Astrocyte of the spinal cord (primary cell): ENCODE data around the gene MRPS23.
A peak's percentile ranks its signal among the peaks of the same experiment; 100 is the strongest.

Source experiments
- DNase-seq: peaks from one replicate; pipeline ENCODE4 v3.0.0; 2011; ENCODE audit warnings: low read depth, low spot score
- H3K4me3 ChIP-seq: 2 replicates; pipeline ENCODE4 v1.5.1; 2011; ENCODE audit warnings: low read depth, mild to moderate bottlenecking, low read length, moderate library complexity
- in situ Hi-C: cut with HindIII; loops from 2 replicates; pipeline ENCODE4 v1.10.0; 2017; ENCODE audit warnings: low sequenced_read_pairs
- TF ChIP-seq, protein P1 (sequence below): IDR thresholded peaks from 2 replicates; pipeline ENCODE4 v1.5.1; 2012; ENCODE audit warnings: low read depth, mild to moderate bottlenecking, low read length, inconsistent platforms

MRPS23 gene

DNA sequence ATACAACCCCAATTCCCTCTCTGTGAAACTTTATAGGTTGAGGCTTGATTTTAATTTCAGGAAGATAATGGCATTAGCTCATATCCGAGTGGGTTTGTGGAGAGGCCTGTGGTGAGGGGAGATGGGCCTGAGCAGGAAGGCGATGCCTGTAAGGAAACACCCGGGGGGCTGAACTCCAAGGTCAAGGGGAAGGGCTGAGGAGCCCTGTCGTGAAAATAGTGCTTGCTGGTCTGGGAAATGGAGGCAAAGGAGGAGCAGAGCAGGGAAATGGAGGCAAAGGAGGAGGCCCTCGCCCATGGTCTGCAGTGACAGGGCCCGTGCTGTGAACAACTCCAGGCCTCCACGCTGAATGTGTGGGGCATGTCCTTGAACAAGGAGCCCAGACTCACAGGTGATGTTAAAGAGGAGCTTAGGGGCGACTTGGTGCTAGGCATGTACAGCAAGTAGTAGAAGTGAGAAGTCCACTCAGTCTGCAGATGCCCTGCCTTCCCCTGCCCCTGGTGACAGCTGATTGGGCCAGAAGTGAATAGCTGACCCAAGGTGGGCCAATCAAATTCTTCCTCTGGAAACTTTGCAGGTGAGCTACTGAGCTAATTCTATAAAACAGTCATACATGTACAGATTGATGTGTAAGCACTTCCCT is 38.1 kb downstream of the MRPS23 start:
- TF ChIP-seq, protein P1, sequence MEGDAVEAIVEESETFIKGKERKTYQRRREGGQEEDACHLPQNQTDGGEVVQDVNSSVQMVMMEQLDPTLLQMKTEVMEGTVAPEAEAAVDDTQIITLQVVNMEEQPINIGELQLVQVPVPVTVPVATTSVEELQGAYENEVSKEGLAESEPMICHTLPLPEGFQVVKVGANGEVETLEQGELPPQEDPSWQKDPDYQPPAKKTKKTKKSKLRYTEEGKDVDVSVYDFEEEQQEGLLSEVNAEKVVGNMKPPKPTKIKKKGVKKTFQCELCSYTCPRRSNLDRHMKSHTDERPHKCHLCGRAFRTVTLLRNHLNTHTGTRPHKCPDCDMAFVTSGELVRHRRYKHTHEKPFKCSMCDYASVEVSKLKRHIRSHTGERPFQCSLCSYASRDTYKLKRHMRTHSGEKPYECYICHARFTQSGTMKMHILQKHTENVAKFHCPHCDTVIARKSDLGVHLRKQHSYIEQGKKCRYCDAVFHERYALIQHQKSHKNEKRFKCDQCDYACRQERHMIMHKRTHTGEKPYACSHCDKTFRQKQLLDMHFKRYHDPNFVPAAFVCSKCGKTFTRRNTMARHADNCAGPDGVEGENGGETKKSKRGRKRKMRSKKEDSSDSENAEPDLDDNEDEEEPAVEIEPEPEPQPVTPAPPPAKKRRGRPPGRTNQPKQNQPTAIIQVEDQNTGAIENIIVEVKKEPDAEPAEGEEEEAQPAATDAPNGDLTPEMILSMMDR, result no peak
- no peak for DNase-seq
- in situ Hi-C loops, result no loop called here

DNA sequence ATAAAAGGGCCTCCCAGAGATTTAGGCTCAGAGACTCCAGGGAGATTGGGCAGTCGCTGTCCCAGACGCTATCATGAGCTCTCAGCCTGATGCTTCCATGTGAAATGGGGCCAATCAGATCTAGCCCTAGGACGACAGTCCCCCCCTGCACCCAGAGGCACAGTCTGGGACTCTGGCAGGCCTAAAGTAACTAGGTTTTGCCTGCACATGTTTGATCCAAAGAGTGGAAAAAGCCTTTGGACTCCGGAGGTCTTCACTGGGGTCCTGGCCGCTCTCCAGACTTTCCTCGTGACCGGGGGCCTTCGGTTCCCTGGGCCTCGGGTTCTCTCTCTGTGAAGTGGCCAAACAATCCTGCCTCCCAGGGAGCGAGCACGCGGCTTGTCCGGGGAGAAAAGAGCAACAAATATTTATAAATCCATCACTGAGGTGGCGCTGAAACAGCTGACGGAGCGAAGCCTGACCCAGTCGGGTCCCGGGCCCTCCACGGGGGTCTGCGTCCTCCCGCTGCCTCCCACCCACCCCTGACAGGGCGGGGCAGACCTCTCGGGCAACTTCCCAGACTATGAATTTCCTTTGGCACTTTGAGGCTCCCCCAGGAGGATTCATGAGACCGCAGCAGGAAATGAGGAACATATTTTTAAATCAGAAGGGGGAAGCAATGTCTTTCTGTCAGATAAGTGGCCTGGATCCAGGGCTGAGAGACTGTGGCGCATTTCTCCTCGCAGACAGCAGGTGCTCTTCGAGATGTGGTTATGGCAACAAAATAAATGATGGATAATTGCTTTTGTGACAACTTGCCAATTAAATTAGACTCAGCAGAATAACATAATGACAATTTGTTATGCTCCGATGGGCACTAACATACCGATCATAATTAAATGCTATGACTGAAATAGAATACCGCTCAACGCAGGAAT is 38.9 kb downstream of the MRPS23 start:
- DNase-seq, result peak; percentile 81
- in situ Hi-C loops, result no loop called here
- TF ChIP-seq, protein P1, result no peak
- no peak overlapping the region for H3K4me3 ChIP-seq

More for the DNA sequence above, 38.1 kb downstream of the MRPS23 start:
- H3K4me3 ChIP-seq, result no peak overlapping the region

DNA sequence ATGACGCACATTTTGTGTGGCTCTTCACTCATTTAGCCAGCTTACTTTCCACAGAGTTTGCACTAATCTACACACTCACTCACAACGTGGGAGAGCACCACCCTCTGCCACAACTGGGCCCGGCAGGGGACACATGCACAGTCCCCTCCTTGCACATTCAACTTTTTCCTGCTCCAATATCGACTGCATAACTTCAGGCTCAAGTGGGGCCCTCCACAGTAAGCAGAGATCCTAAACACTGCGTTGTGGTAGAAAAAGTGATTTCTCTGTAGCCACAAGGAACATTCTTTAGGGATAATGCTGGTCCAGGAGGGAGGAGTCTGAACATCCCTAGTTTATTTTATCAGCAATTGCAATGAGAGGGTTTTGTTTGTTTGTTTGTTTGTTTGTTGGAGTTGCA is 40.0 kb downstream of the MRPS23 start:
- DNase-seq, result no peak
- H3K4me3 ChIP-seq, result no peak overlapping the region
- in situ Hi-C loops, result no loop called here
- TF ChIP-seq, protein P1, result no peak

DNA sequence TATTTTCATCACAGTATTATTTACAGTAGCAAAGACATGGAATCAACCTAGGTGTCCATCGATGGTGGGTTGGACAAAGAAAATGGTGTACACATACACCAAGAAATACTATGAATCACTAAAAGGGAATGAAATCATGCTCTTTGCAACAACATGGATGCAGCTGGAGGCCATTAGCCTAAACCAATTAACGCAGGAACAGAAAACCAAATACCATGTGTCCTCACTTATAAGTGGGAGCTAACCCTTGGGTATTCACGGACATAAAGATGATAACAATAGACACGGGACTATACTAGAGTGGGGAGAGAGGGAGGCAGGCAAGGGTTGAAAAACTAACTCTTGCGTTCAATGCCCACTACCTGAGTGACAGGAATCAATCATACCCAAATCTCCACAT is 41.0 kb downstream of the MRPS23 start:
- in situ Hi-C loops, result no loop called here
- TF ChIP-seq, protein P1, result no peak
- DNase-seq, result no peak
- no peak overlapping the region for H3K4me3 ChIP-seq

DNA sequence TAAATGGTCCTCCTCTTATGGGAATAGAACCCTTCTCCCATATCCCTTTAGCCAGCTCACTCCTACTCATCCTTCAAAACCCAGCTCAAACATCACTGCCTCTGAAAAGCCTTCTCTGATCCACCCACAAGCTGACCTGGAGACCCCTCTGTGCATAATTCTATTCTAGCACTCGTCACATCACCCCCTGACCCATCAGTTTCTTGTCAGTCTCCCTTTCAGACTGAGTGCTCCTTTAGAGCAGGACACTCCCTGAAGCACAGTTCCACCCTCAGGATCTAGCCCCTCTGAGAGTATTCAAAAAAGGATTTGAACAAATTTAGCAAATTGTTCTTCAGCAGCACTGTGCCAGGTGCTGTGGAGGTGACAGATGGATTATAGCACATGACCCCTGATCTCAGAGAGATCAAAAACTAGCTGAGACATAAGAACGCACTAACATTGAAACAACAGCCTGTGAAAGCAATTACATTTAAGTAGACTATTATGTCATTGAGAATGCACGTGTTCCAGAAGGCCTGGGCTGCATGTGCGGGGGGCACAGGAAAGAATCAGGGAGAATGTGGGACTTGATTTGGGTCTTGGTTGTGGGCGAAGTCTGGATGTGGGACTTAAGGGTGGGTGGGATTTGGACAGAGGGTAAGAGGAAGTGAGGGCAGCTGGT is 43.5 kb downstream of the MRPS23 start:
- H3K4me3 ChIP-seq, result no peak overlapping the region
- in situ Hi-C loops, result no loop called here

DNA sequence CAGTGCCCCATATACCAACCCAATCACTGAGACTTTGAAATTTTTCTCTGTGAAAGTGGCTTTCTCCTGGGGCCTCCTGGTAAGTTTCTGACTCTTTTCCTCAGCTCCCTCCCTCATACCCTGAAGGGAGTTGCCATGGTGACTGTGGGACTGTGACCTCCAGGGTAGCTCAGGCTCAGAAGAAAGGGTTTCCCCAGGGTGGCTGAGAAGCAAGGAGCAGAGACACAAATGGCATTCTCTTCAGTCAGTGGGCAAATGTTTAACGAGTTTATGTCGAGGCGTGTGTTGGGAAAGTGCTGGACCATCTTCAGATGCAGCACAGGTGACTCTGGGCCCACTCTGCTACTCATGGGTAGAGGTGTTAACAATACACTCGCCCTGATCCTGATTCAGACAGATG is 46.8 kb downstream of the MRPS23 start:
- TF ChIP-seq, protein P1, result no peak
- in situ Hi-C loops, result no loop called here
- H3K4me3 ChIP-seq, result no peak overlapping the region
- no peak for DNase-seq

More for the DNA sequence above, 43.5 kb downstream of the MRPS23 start:
- TF ChIP-seq, protein P1, result no peak
- DNase-seq, result no peak
